AG10803 (cell line): Measurements from ENCODE around the gene CBX2.
A peak's percentile ranks its signal among the peaks of the same experiment; 100 is the strongest.

Experiments used
- DNase-seq: peaks from one replicate; pipeline ENCODE4 v3.0.0; 2010; ENCODE audit warnings: low read depth
- H3K4me3 ChIP-seq: 2 replicates; pipeline ENCODE4 v1.5.1; 2011; ENCODE audit warnings: mild to moderate bottlenecking, low read length, control low read depth
- TF ChIP-seq, protein P1 (sequence below): conservative IDR thresholded peaks from 2 replicates; pipeline ENCODE4 v1.5.1; 2011; ENCODE audit warnings: mild to moderate bottlenecking, low read length, control low read depth, inconsistent platforms

Gene CBX2

GRCh38 chr17:79814127-79814973 lies 36.4 kb downstream of the CBX2 start:
- DNase-seq: no peak
- TF ChIP-seq, protein P1, sequence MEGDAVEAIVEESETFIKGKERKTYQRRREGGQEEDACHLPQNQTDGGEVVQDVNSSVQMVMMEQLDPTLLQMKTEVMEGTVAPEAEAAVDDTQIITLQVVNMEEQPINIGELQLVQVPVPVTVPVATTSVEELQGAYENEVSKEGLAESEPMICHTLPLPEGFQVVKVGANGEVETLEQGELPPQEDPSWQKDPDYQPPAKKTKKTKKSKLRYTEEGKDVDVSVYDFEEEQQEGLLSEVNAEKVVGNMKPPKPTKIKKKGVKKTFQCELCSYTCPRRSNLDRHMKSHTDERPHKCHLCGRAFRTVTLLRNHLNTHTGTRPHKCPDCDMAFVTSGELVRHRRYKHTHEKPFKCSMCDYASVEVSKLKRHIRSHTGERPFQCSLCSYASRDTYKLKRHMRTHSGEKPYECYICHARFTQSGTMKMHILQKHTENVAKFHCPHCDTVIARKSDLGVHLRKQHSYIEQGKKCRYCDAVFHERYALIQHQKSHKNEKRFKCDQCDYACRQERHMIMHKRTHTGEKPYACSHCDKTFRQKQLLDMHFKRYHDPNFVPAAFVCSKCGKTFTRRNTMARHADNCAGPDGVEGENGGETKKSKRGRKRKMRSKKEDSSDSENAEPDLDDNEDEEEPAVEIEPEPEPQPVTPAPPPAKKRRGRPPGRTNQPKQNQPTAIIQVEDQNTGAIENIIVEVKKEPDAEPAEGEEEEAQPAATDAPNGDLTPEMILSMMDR: no peak
- no peak overlapping the region for H3K4me3 ChIP-seq

DNA sequence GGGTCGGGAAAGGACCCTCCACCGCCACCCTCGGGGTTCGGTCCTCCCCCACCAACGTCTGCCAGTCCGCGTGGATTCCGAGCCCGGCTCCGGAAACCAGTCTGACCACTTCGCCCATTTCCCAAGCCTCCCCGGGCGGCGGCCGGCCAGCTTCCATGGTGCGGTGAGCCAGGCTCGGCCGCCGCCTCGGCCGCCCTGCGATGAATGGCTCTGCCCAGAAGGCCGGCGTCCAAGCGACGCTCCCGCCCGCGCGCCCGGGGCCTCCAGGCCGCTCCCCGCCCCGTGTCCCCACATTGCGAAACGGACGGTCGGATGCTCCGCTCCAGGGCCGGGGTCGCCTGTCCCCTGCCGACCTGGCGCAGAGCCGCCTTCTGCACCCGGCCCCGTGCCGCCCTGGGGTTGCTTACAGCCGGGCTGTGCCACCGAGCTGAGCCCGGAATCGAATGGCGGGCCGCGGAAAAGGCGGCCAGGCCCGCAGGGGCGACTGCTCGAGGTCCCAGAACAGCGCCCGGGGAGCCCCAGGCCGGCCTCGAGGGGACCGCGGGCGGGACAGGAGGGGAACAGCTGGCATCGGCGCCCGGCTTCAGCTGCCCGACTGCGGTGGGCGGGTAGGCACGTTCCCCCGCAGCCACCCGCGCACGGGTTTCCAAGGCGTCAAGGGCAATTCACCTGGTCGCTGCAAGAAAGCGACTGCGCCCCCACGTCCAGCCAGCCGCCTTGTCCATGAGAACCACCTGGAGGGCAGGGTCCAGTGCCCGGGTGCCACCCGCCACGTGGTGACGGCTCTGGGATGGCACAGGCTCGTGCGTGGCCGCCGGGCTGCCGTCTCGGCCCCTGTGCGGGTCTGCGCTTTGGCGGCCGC lies 37.3 kb downstream of the CBX2 start:
- TF ChIP-seq, protein P1: no peak
- peak; percentile 36 for DNase-seq
- H3K4me3 ChIP-seq: no peak overlapping the region; the same call in 1 of the 2 replicates

DNA sequence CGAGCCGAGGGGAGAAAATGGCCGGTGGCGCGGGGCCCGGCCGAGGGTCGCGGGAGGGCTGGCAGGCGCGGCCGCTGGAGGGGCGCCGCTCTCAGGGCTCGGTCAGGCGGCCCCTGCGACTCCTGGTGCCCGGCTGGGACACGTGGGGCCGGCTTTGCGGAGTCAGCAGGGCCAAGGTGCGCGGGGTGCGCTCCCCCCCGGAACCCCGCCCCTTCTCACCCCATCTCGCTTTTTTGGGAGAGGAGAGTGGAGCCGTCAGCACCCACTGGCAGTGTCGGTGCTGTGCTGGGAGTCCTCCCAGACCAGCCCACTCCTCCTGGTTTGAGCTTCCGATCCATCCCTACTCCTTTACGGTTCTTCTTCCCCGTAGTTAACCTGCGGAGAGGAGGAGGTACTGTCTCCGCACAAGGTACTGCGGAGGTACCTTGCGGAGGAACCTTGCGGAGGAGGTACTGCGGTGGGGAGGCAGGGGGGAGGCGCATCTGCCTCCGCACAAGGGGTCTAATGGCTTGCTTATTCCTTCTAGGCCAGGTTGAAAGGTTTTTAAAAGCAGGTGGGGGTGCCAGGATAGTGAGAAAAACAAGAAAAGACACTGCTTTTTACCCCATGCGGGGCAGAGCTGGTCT lies 38.0 kb downstream of the CBX2 start:
- no peak overlapping the region for H3K4me3 ChIP-seq
- TF ChIP-seq, protein P1: no peak
- no peak for DNase-seq

DNA sequence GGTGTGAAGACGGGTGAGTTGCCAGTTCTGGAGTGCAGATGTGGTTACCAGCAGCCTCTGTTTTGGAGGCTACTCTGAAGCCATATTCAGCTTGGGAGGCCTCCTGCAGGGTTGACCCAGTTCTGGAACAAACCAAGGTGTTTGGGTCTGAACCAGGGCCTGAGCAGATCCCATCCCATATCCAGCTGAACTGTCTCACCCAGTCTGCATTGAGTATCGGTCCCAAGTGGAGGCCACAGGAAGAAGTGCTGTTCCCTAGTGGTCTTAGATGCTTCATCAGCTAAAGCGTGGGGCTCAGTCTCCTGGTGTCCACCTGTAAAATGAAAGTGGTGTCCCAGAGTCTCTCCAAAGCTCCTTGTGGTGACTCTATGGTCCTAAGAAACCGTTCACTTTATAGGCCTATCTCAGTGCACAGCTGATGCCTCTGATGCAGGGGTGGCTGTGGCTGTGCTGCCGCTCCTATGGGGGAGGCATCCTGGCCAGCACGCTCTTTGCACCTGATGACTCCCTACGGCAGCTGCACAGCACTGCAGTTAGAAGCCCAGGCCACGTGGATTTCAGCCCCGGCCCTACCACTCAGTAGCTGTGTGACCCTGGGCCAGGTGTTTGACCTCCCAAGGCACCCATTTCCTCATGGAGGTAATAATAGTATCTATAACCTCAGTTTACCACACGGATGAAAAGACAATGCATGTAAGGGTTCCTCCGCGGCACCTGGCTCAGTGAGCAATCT lies 40.2 kb downstream of the CBX2 start:
- TF ChIP-seq, protein P1: no peak
- DNase-seq: no peak
- H3K4me3 ChIP-seq: no peak overlapping the region

GRCh38 chr17:79819085-79819484 lies 41.1 kb downstream of the CBX2 start:
- H3K4me3 ChIP-seq: no peak overlapping the region
- no peak for DNase-seq
- TF ChIP-seq, protein P1: no peak

DNA sequence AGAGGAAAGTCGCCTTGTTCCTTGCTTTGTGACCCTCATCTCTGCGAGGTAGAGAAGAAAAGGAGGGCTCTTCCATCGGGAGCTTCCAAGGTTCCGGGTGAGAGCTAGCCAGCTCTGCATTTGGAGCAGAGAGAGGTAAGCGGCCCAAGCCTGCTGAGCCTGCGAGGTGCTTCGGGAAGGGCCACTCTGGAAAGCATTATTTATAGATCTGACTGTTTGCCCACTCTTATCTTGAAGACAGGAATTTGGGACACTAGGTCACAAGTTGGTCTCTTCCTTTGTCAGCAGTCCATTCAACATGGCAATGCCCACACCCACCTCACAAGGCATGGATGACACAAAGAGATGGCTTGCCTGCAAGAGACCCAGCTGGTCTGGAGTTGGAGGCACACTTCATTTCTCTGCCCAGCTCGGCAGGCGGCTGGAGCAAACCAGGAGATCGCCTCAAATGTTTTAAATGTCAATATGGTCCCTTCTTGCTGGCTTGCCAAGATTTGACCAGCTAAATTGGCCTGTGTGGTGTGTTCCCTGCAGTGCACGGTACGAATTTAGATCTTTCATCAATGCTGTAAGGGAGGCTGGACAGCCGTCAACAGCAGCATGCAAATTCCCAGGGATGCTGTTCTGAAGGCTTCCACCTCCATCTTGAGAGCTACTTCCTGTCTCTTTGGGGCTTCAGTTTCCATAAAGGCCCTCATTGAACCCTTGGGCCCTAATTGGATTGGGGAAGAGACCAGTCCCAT lies 41.8 kb downstream of the CBX2 start:
- DNase-seq: no peak
- H3K4me3 ChIP-seq: no peak overlapping the region
- TF ChIP-seq, protein P1: no peak
